HG03575 (cell line): ENCODE results near the gene AGRP.
"Not testable (repeated sequence)": the region's sequence is repeated elsewhere in the genome, so short reads cannot be mapped to it uniquely, and the experiment has no call there.

Experiments
- ATAC-seq: cut with Tn5 transposase; IDR thresholded peaks from one replicate; pipeline ENCODE4 v1.9.1; 2021; ENCODE audit not compliant: unreplicated experiment, insufficient number of reproducible peaks, low FRiP score; ENCODE audit errors: extremely low read depth

AGRP gene, protein sequence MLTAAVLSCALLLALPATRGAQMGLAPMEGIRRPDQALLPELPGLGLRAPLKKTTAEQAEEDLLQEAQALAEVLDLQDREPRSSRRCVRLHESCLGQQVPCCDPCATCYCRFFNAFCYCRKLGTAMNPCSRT

GRCh38 chr16:67483150-67483549 is at the start of gene AGRP:
Gene AGRP, minus strand, starts transcription at chr16:67483547. Its CDS starts 149 bp downstream, at chr16:67483398.
- no peak for ATAC-seq

GRCh38 chr16:67531247-67531646 is 47.9 kb upstream of the AGRP start:
- ATAC-seq = no peak

- ATAC-seq = no peak
These were observed 46.9 kb upstream of the AGRP start for GRCh38 chr16:67530013-67530939.

DNA sequence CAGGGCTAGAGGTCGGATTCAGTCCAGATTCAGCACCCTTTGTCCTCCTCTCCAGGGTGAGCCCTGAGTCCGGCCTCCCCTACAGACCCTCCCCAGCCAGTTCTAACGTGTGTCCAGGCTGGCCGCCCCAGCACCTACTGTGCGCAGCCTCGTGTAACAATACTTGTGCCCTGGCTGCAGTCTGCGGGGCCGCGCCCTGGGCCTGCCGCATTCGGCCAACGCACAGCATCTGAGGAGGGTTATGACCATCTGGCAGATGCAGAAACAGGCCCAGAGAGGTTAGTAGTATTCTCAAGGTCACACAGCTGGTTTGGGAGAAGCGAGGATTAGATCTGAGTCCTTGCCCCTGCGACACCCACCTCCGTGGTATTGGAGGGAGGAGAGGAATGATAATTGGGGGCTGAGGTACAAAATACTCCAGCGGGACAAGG is 46.2 kb upstream of the AGRP start:
- no peak for ATAC-seq

DNA sequence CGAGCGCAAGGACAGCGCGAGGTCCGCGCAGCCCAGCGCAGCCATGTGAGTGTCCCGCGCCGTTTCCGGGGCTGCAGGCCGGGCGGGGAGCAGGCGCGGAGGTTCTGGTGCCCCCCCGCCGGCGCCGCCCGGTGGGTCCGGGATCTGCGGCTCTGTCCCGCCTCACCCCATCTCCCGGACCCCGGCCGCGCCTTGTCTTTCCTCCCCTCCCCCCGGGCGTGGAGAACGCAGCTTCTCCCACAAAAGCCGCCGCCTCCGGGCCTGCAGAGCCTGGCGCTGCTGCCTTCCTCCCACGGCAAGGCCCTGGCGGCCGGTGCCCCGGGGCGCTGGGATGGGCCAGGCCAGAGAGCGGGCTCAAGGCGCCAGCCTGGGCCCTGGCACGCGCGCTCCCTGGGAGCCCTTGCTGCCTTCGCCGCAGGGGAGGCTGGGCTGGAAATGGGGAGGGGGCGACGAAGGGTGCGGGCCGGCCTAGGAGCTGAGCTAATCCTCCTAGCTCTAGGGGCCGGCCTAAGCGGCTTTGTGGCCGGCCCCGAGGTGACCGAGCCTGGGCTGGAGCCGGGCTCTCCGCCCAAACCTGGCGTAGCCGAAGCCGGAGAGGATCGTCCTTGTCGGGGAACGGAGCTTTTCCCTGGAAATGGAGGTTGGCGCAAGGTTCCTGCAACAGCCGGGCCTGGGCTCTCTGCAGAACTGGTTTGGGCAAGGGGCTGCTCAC is 45.7 kb upstream of the AGRP start:
- ATAC-seq = no peak

DNA sequence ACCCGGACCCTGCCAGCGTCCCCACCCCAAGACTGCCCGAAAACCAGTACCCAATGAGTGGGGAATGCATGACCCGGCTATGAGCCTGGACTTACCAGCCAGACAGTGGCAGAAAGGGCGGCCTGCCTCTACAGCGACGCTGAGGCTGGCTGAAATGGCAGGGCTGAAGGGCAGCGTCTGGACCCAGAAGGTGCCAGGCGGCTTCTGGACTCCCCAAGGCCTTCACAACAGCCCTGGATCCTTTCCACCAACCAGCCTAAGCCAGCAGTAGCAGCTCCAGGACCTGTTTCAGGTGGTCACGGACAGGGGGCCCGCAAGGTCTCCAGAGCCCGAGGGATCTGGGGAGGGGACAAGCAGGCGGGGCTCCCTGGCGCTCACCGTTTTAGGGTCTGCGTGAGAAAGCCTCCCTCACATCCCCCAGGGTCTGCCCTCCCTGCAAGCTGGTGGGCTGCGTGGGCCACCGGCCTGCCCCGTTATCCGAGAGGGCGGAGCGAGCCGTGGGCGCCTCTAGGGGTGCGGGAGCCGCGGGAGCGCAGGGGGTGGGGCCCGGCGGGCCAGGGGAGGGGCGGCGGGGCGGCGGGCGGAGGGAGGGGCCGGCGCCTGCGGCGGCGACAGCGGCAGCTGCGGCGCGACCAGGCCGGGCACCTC is 45.0 kb upstream of the AGRP start, which contains the start of gene RIPOR1:
TSS of gene RIPOR1 (plus strand) at position 608 of the 648 bp plus-strand sequence. CDS start 9,618 bp downstream, outside the sequence.
- no peak for ATAC-seq

GRCh38 chr16:67526149-67526791 is 42.9 kb upstream of the AGRP start:
- no peak for ATAC-seq

DNA sequence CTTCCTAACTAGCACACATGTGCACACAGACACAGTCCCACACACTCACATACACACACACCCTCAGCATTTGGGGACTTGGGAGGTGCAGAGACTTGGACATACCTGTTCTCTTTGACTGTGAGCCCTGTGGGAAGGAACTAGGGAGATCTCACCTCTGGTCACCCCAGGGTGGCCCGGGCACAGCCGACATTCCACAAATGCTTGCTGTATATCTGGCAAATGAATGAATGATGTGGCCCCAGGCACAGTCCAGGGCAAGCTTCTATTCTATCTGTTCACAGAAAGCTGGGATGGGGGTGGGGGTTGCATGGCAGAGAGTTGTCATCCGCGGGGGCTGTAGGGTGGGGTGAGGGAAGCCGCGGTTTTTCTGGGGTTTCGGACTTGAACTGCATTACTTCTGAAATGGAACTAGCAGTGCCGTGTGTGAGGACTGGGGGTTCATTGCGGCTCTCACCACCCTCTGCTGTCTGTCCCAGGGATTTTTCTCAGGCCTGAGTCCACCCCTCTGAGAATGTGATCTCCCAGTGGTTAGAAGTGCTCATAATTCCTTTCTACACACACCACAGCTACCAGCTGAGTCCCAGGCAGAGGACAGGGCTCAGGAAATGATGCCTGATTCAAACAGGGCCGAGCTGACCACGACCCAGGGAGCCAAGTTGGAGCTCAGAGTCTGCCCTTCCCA is 42.0 kb upstream of the AGRP start:
- ATAC-seq = no peak

- ATAC-seq = peak; percentile 45
These were observed 37.9 kb upstream of the AGRP start for GRCh38 chr16:67521095-67521804.

DNA sequence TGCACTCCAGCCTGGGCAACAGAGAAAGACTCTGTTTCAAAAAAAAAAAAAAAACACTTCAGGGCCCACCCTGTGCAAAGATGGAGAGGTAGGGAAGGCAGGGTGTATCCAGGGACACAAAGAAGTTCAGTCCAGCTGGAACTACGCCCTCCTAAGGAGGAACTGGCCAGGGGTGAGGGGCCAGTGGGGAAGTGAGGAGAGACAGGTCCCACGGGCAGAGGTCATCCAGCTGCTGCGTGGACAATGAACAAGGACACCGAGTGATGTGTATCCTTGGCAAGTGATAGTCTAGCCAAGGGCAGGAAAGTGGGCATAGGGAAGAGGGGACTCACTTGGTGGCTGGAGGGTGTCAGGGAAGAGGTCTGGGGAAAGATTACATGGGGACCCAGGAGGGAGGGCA is 35.9 kb upstream of the AGRP start:
- no peak for ATAC-seq

DNA sequence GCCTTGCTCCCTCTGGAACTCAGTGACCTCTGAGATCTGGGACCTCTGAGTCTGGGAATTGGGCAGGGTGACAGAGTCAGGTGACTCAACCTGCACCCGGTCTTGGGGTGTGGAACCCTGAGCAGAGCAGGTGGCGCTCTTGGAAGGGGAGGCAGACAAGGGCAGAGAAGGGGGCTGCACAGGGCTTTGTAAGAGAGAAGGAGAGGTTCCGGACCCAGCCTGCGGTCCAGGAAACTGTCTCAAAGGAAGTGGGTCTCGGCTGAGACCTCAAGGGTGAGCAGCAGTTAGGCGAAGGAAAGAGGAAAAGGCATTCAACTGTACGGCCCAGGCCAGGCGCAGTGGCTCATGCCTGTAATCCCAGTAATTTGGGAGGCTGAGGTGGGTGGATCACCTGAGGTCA is 35.3 kb upstream of the AGRP start:
- ATAC-seq = no peak

DNA sequence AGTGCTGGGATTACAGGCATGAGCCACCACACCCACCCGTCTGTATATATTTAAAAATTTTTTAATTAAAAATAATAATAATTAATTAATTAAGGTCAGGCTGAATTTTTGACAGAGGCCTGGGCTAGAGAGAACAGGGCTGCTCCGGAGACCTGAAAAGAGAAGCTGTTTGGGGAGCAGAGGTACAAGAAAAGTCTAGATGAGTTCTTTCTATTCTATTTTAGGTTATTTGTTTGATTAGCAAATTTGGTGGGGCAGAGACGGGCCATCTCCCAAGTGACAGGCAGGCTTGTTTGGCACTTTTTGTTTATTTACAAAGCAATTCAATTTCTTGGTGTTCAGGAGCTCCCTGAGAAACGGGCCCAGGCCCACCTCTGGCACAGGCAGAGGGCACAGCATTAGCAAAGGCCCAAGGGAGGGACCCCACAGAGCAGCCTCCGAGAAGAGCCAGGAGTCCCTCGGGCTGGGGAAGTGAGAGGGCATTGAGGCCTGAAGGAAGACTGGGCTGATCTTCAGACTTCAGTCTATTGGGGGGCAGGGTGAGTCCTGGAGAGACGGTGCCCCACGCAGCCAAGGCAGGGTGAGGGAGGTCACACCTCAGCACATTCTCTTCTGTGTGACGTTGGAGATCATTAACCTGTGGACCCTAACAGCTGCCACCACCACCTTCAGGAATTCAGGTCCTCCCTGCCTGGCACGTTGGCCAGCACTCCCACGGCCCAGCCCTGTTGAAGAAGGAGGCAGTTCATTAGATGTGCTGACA is 34.5 kb upstream of the AGRP start:
- ATAC-seq = no peak

GRCh38 chr16:67517155-67517445 is 33.8 kb upstream of the AGRP start:
- ATAC-seq = no peak

DNA sequence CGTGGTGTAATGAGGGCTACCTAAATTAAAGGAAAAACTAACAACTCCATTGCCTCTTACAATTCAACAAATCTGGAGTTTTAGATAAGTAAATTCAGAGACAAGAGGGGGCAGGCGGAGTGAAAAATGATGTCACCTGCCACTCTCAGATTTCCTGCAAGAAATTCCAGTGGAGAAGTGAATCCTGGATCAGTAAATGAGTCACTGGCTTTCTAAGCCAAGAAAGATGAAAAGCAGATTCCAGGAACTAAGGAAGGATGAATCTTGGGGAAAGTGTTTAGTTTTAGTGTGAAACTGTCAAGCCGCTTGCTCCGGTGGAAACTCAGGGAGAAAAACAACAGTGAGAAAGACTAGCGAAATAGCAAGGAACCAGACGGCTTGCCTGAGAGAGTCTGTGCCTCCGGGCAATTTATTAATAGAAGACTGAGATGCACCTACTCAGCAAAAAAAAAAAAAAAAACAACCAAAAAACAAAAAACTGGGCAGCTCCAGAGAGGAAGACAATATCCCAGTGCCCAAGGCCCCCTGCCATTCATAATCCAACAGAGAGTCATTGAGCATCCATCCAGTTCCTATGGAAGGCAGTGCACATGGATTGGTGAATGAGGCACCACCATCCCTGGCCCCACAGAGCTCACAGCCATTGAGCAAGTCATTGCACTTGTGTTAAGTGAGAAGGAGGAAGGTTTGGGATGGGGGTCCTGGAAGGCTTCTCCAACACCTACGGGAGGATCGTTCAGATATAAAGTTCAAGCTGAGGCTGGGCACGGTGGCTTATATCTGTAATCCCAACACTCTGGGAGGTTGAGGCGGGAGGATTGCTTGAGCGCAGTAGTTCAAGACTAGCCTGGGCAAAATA is 33.2 kb upstream of the AGRP start:
- ATAC-seq = no peak

DNA sequence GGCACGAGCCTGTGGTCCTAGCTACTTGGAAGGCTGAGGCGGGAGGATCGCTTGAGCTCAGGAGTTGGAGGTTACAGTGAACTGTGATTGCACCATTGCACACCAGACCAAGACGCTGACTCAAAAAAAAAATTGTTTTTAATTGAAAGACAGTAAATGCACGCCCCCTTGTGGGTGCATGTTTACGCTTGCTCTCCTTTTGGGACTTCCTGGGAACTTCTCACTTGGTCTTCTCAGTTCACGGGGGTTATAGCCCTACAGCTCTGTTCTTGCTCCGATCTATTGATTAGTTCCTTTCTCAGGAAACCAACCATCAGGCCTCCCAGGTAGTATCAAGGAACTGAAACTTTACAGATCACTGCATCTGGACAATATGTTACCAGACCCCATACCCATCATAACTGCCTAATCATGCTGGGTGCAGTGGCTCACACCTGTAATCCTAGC is 31.1 kb upstream of the AGRP start:
- ATAC-seq = no peak

GRCh38 chr16:67513892-67514291 is 30.5 kb upstream of the AGRP start:
- not testable (repeated sequence) for ATAC-seq
